GM23338 (cell line): Measurements from ENCODE around the gene FN3KRP. TPM values are rescaled to one million over a fixed set of nuclear protein-coding genes. Genes with fewer than 3 reads are reported as not detected.

Source experiments
- ATAC-seq: fragments of 200-7000 bp; cut with Tn5 transposase; 3 replicates; pipeline ENCODE4 v1.9.1; 2020
- DNase-seq: peaks from one replicate; pipeline ENCODE4 v3.0.0-alpha.2; 2015; ENCODE audit warnings: low spot score
- H2AFZ ChIP-seq: fragments of 200-600 bp; sonication (generic); 2 replicates; pipeline ENCODE4 v1.8.0; 2016; ENCODE audit warnings: antibody characterized with exemption, mild to moderate bottlenecking, moderate library complexity
- H3F3A ChIP-seq: fragments of 200-600 bp; sonication (generic); replicated peaks from 2 replicates; pipeline ENCODE4 v1.8.0; 2017; ENCODE audit warnings: antibody characterized with exemption, mixed run types, low read depth
- H3K27ac ChIP-seq: fragments of 200-600 bp; sonication (generic); 2 replicates; pipeline ENCODE4 v1.6.1; 2016; ENCODE audit warnings: low read depth
- H3K27me3 ChIP-seq: fragments of 200-600 bp; sonication (generic); 2 replicates; pipeline ENCODE4 v1.8.0; 2016; ENCODE audit warnings: mild to moderate bottlenecking, mixed run types, moderate library complexity; ENCODE audit not compliant: insufficient read depth
- H3K36me3 ChIP-seq: fragments of 200-600 bp; sonication (generic); 2 replicates; pipeline ENCODE4 v1.8.0; 2016; ENCODE audit warnings: mild to moderate bottlenecking; ENCODE audit not compliant: insufficient read depth
- H3K4me1 ChIP-seq: fragments of 200-600 bp; sonication (generic); 2 replicates; pipeline ENCODE4 v1.8.0; 2016; ENCODE audit warnings: mild to moderate bottlenecking, moderate library complexity; ENCODE audit not compliant: insufficient read depth
- H3K4me2 ChIP-seq: fragments of 200-600 bp; sonication (generic); 2 replicates; pipeline ENCODE4 v1.7.1; 2017; ENCODE audit warnings: mixed run types
- H3K4me3 ChIP-seq: fragments of 200-600 bp; sonication (generic); 2 replicates; pipeline ENCODE4 v1.6.1; 2016; ENCODE audit warnings: mixed run types
- H3K79me2 ChIP-seq: fragments of 200-600 bp; sonication (generic); replicated peaks from 2 replicates; pipeline ENCODE4 v1.8.0; 2017; ENCODE audit warnings: mild to moderate bottlenecking; ENCODE audit not compliant: insufficient read depth
- H3K9me2 ChIP-seq: fragments of 200-600 bp; sonication (generic); 2 replicates; pipeline ENCODE4 v1.8.0; 2017; ENCODE audit not compliant: insufficient read depth
- H4K20me1 ChIP-seq: fragments of 200-600 bp; sonication (generic); replicated peaks from 2 replicates; pipeline ENCODE4 v1.8.0; 2017; ENCODE audit warnings: mild to moderate bottlenecking; ENCODE audit not compliant: insufficient read depth
- H3K27ac Mint-ChIP-seq: 2 replicates; pipeline ENCODE4 v1.8.0; 2020; ENCODE audit warnings: inconsistent platforms, mild to moderate bottlenecking, moderate library complexity, mixed read lengths
- H3K27me3 Mint-ChIP-seq: 3 replicates; pipeline ENCODE4 v1.8.0; 2022; ENCODE audit warnings: low read depth, mild to moderate bottlenecking, moderate library complexity, mixed read lengths, inconsistent platforms; ENCODE audit not compliant: insufficient read depth, poor library complexity
- H3K36me3 Mint-ChIP-seq: 3 replicates; pipeline ENCODE4 v1.8.0; 2021; ENCODE audit warnings: low read depth, mild to moderate bottlenecking, inconsistent platforms, moderate library complexity, mixed read lengths
- H3K4me1 Mint-ChIP-seq: 3 replicates; pipeline ENCODE4 v1.8.0; 2020; ENCODE audit warnings: mild to moderate bottlenecking, inconsistent platforms, mixed read lengths
- H3K4me3 Mint-ChIP-seq: 3 replicates; pipeline ENCODE4 v1.8.0; 2021; ENCODE audit warnings: moderate library complexity, mild to moderate bottlenecking, inconsistent platforms, mixed read lengths
- H3K9me3 Mint-ChIP-seq: 3 replicates; pipeline ENCODE4 v1.8.0; 2020; ENCODE audit warnings: moderate library complexity, mild to moderate bottlenecking, inconsistent platforms, mixed read lengths
- EZH2phosphoT487 ChIP-seq: fragments of 200-600 bp; sonication (generic); IDR thresholded peaks from one replicate; pipeline ENCODE4 v1.8.1; 2018; ENCODE audit warnings: antibody characterized with exemption; ENCODE audit not compliant: unreplicated experiment
- JUNB ChIP-seq: IDR thresholded peaks from one replicate; pipeline ENCODE4 v1.6.1; 2016; ENCODE audit warnings: antibody characterized with exemption; ENCODE audit not compliant: unreplicated experiment
- NANOG ChIP-seq: IDR thresholded peaks from 2 replicates; pipeline ENCODE4 v1.6.1; 2016; ENCODE audit warnings: antibody characterized with exemption, borderline replicate concordance
- POLR2AphosphoS5 ChIP-seq: IDR thresholded peaks from 2 replicates; pipeline ENCODE4 v1.6.1; 2016; ENCODE audit warnings: antibody characterized with exemption, low read depth
- STAT1 ChIP-seq: IDR thresholded peaks from one replicate; pipeline ENCODE4 v1.6.1; 2016; ENCODE audit warnings: antibody characterized with exemption; ENCODE audit not compliant: unreplicated experiment
- ZNF462 ChIP-seq: fragments of 250-450 bp; sonication (Bioruptor Pico); IDR thresholded peaks from 2 replicates; pipeline ENCODE4 v1.5.0; 2020; ENCODE audit warnings: mild to moderate bottlenecking, moderate library complexity
- polyA plus RNA-seq: library from polyadenylated mRNA; unstranded; fragments of >200 nt; fragmentation: Nextera tagmentation; extraction: Ambion mirVana; gene quantifications from 2 replicates; pipeline ENCODE4 v1.2.1, GENCODE V29; 2016
- total RNA-seq: library from RNA; depleted of rRNA; stranded (reverse); fragments of >200 nt; shearing (Covaris generic); gene quantifications from 2 replicates; pipeline ENCODE4 v1.2.3, GENCODE V29; 2014

Gene FN3KRP
- total and polyA plus RNA-seq, 2 experiments from 2014 or later, result 15.9 to 16.7 TPM

- TF ChIP-seq ZNF462 (CRISPR knock-in tag) (no peak), STAT1 (no peak), NANOG (no peak), JUNB (no peak)
Measured at GRCh38 chr17:82685291-82685690, 31.2 kb upstream of the FN3KRP start (continued).

- H3K27ac Mint-ChIP-seq, result no peak overlapping the region; the same call in 1 of the 2 replicates
- DNase-seq, result no peak
- H3K4me3 Mint-ChIP-seq, result no peak overlapping the region; the same call in 2 of the 3 replicates
- no peak for TF ChIP-seq POLR2AphosphoS5
- TF ChIP-seq ZNF462 (CRISPR knock-in tag), result no peak
- no peak for TF ChIP-seq EZH2phosphoT487
Measured at GRCh38 chr17:82686366-82687324, 29.9 kb upstream of the FN3KRP start.

More at GRCh38 chr17:82686366-82687324, 29.9 kb upstream of the FN3KRP start:
- Histone ChIP-seq H2AFZ (no peak overlapping the region), H3K4me1 (no peaks in the 10 kb centered on the region), H3K4me2 (no peak overlapping the region), H3F3A (no peaks in the 10 kb centered on the region), H4K20me1 (no peaks in the 10 kb centered on the region), H3K79me2 (no peaks in the 10 kb centered on the region), H3K36me3 (no peaks in the 10 kb centered on the region), H3K27ac (no peak overlapping the region; the same call in 1 of the 2 replicates), H3K27me3 (no peaks in the 10 kb centered on the region), H3K9me2 (no peaks in the 10 kb centered on the region), H3K4me3 (no peak overlapping the region)
- Mint-ChIP-seq H3K4me1 (no peaks in the 10 kb centered on the region; the same call in 2 of the 3 replicates), H3K27me3 (no peaks in the 10 kb centered on the region), H3K9me3 (peaks cover 8% of the 10 kb centered on the region; the same call in 2 of the 3 replicates), H3K36me3 (no peaks in the 10 kb centered on the region)
- no peak for ATAC-seq
